Measurements from ENCODE around the gene RALBP1. TPM values are rescaled to one million over a fixed set of nuclear protein-coding genes. Genes with fewer than 3 reads are reported as not detected.

Gene RALBP1
- total RNA-seq, 4 donors from 2014 or later: 60.2 to 97.6 (median 72.2) TPM

DNA sequence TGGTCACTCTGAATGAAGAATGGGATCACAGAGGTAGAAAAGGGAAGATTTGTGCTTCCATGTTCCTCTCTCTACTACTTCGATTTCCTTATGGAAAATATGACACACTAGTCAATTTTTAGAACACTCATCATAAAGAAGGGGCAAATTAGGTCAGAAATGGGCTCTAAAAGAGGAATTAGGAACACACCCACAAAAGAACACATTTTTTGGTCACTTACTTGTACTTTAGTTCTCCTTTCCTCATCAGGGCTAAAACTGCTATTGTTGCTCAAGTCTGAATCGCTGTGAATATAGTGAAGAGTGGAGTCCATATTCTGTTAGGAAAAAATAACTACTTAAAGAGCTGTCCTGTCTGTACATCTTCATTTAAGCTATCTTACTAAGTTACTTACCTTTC is 86.4 kb downstream of the RALBP1 start:
- TF ChIP-seq, protein P1, sequence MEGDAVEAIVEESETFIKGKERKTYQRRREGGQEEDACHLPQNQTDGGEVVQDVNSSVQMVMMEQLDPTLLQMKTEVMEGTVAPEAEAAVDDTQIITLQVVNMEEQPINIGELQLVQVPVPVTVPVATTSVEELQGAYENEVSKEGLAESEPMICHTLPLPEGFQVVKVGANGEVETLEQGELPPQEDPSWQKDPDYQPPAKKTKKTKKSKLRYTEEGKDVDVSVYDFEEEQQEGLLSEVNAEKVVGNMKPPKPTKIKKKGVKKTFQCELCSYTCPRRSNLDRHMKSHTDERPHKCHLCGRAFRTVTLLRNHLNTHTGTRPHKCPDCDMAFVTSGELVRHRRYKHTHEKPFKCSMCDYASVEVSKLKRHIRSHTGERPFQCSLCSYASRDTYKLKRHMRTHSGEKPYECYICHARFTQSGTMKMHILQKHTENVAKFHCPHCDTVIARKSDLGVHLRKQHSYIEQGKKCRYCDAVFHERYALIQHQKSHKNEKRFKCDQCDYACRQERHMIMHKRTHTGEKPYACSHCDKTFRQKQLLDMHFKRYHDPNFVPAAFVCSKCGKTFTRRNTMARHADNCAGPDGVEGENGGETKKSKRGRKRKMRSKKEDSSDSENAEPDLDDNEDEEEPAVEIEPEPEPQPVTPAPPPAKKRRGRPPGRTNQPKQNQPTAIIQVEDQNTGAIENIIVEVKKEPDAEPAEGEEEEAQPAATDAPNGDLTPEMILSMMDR (IDR thresholded peaks at IDR 0.05): no peak
- no peak for ATAC-seq (ENCODE audit: low FRiP score)
- DNase-seq (ENCODE audit: low spot score): no peak

GRCh38 chr18:9562584-9562983 is 87.3 kb downstream of the RALBP1 start:
- TF ChIP-seq, protein P1 (IDR thresholded peaks at IDR 0.05): no peak
- ATAC-seq (ENCODE audit: low FRiP score): no peak

DNA sequence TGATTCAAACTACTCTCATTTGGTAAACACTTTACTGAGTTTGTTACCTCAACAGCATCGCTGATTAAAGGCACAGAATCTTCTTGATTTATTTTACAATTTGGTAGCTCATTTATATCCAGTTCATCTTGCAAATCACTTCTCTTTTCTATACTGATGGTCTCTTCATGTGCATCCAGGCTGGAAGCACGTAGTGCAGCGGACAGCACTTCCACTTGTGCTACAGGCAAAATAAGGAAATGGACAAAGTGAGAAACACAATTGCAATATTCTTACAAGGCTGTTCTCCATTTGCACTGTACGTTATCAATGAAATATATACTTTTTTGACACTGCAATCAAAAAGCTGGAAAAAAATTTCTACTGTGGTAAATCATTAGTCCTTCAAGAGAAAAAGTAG is 88.0 kb downstream of the RALBP1 start:
- ATAC-seq (ENCODE audit: low FRiP score) (no peak), DNase-seq (ENCODE audit: low spot score) (no peak)
- TF ChIP-seq, protein P1 (IDR thresholded peaks at IDR 0.05): no peak

More at GRCh38 chr18:9562584-9562983, 87.3 kb downstream of the RALBP1 start:
- no peak for DNase-seq (ENCODE audit: low spot score)

- TF ChIP-seq, protein P1 (IDR thresholded peaks at IDR 0.05): no peak
- ATAC-seq (ENCODE audit: low FRiP score) (no peak), DNase-seq (ENCODE audit: low spot score) (no peak)
These were observed 90.1 kb downstream of the RALBP1 start for GRCh38 chr18:9565407-9565806.

DNA sequence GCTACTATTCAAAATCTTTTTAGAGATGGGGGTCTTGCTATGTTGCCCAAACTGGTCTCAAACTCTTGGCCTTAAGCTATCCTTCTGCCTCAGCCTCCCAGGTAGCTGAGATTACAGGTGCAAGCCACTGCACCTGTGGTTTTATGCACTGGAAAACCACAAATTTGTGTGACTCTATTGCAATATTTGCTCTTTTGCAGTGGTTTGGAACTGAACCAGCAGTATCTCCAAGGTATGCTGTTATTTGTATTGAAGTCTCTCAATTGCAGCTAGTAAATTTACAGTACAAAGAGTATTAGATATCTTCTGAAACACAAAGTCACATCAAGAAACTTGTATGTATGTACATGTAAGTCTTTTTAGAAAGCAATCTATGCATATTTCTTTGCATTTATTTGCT is 92.9 kb downstream of the RALBP1 start:
- TF ChIP-seq, protein P1 (IDR thresholded peaks at IDR 0.05): no peak
- ATAC-seq (ENCODE audit: low FRiP score) (no peak), DNase-seq (ENCODE audit: low spot score) (no peak)

DNA sequence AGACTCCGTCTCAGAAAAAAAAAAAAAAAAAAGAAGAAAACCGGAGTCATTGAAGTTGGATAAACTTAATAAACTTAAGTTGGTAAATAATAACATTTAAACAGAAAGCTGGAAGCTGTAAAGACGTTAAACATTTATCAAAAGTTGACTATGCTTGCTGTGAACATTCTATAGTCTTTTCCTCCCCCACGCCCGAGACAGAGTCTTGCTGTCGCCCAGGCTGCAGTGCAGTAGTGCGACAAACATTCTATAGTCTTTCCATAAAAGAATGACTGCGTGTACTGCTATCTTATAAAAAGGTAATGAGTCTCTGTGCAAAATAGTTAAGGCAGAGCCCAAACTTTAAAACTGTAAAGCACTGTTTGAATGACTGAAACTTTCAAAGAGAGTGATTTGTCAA is 93.9 kb downstream of the RALBP1 start:
- DNase-seq (ENCODE audit: low spot score) (no peak), ATAC-seq (ENCODE audit: low FRiP score) (no peak)
- TF ChIP-seq, protein P1 (IDR thresholded peaks at IDR 0.05): no peak

DNA sequence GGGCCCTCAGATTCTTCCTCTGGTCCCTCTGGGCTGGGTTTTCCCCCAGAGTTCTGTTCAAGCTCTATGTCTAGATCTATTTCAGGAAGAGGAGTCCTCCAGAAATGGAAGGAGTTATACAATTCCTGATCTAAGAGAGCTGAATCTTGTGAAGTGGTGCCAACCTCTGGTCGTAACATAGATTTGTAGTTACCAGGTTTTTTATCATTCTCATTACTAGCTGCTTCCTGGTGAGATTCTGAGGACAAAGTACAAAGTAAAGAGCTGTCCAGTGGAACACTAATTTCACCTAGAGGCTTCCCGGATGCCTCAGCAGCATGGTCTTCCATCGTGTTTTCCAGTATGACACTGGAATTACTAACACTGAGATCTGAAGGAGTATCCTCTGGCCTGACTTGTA is 94.9 kb downstream of the RALBP1 start:
- TF ChIP-seq, protein P1 (IDR thresholded peaks at IDR 0.05): no peak

More for the DNA sequence above, 94.9 kb downstream of the RALBP1 start:
- ATAC-seq (ENCODE audit: low FRiP score) (no peak), DNase-seq (ENCODE audit: low spot score) (no peak)
